ENCODE data around the gene PSMA5. TPM values are rescaled to one million over a fixed set of nuclear protein-coding genes. Genes with fewer than 3 reads are reported as not detected.
A peak's percentile ranks its signal among the peaks of the same experiment; 100 is the strongest.

Gene PSMA5
- total and polyA plus RNA-seq, 2 of the 13 experiments (the other 11 are each of a cell fraction or from before 2014, with no cell fraction given), result 140 to 169 TPM

- TF ChIP-seq RERE (CRISPR knock-in tag; IDR thresholded peaks at IDR 0.05; ENCODE audit: low read depth) (no peak), MXD1 (CRISPR knock-in tag; IDR thresholded peaks at IDR 0.05) (no peak), WIZ (CRISPR knock-in tag; IDR thresholded peaks at IDR 0.05) (no peak), POLR2G (IDR thresholded peaks at IDR 0.05; ENCODE audit: low read depth, low read length) (no peak), RCOR2 (CRISPR knock-in tag; IDR thresholded peaks at IDR 0.05) (0 out of 2 replicates have a peak, but pooled peaks have one; percentile 36), LBX2 (CRISPR knock-in tag; IDR thresholded peaks at IDR 0.05; ENCODE audit: borderline replicate concordance) (no peak), KLF15 (CRISPR knock-in tag; IDR thresholded peaks at IDR 0.05; ENCODE audit: borderline replicate concordance) (no peak), TBX3 (IDR thresholded peaks at IDR 0.05; ENCODE audit: borderline replicate concordance) (no peak), CSRNP1 (CRISPR knock-in tag; IDR thresholded peaks at IDR 0.05) (no peak), IKZF4 (CRISPR knock-in tag; IDR thresholded peaks at IDR 0.05; ENCODE audit: borderline replicate concordance, low read depth, not compliant biosample characterization) (no peak), PHF5A (CRISPR knock-in tag; IDR thresholded peaks at IDR 0.05; ENCODE audit: low read depth, unreplicated experiment) (no peak), ZFX (CRISPR knock-in tag; IDR thresholded peaks at IDR 0.05; ENCODE audit: low read depth) (no peak), SMAD9 (CRISPR knock-in tag; IDR thresholded peaks at IDR 0.05) (no peak), ZMYM2 (CRISPR knock-in tag; IDR thresholded peaks at IDR 0.05) (no peak), ZBTB42 (CRISPR knock-in tag; IDR thresholded peaks at IDR 0.05) (no peak), GZF1 (CRISPR knock-in tag; IDR thresholded peaks at IDR 0.05) (no peak), ZBTB33 (CRISPR knock-in tag; IDR thresholded peaks at IDR 0.05) (no peak), ETV5 (CRISPR knock-in tag; IDR thresholded peaks at IDR 0.05; ENCODE audit: borderline replicate concordance) (peak; percentile 53; the same call in 1 of the 2 replicates), SIX4 (CRISPR knock-in tag; IDR thresholded peaks at IDR 0.05) (no peak), NCOR1 (IDR thresholded peaks at IDR 0.05; ENCODE audit: borderline replicate concordance, low read length) (no peak; the same call in 1 of the 2 replicates)
Observed at GRCh38 chr1:109370712-109371340, 55.4 kb downstream of the PSMA5 start (continued).
